Neuronal stem cell (in vitro differentiated cells): ENCODE data around the gene ASPDH.
A peak's percentile ranks its signal among the peaks of the same experiment; 100 is the strongest.

Source experiments
- DNase-seq: peaks from one replicate; pipeline ENCODE4 v3.0.0-alpha.2; 2013; ENCODE audit warnings: low spot score
- H2AFZ ChIP-seq: one replicate; pipeline ENCODE4 v1.6.1; 2013; ENCODE audit warnings: mild to moderate bottlenecking, low read length, inconsistent platforms
- H2AK5ac ChIP-seq: 2 replicates; pipeline ENCODE4 v1.6.1; 2013; ENCODE audit warnings: low read depth, mild to moderate bottlenecking, inconsistent platforms, low read length, moderate library complexity, mixed read lengths
- H2BK120ac ChIP-seq: 2 replicates; pipeline ENCODE4 v1.6.1; 2013; ENCODE audit warnings: low read depth, mild to moderate bottlenecking, inconsistent platforms, low read length, moderate library complexity, mixed read lengths
- H2BK12ac ChIP-seq: one replicate; pipeline ENCODE4 v1.6.1; 2013; ENCODE audit warnings: low read length, inconsistent platforms
- H2BK15ac ChIP-seq: 2 replicates; pipeline ENCODE4 v1.6.1; 2013; ENCODE audit warnings: mild to moderate bottlenecking, low read length, inconsistent platforms, mixed read lengths
- H2BK5ac ChIP-seq: one replicate; pipeline ENCODE4 v1.6.1; 2013; ENCODE audit warnings: inconsistent platforms, mild to moderate bottlenecking, low read length, moderate library complexity
- H3K14ac ChIP-seq: one replicate; pipeline ENCODE4 v1.6.1; 2013; ENCODE audit warnings: low read length, inconsistent platforms
- H3K18ac ChIP-seq: 2 replicates; pipeline ENCODE4 v1.6.1; 2013; ENCODE audit warnings: low read length, inconsistent platforms
- H3K23ac ChIP-seq: 2 replicates; pipeline ENCODE4 v1.6.1; 2013; ENCODE audit warnings: low read depth, mild to moderate bottlenecking, mixed read lengths, low read length, inconsistent platforms; ENCODE audit not compliant: poor library complexity
- H3K27ac ChIP-seq: replicated peaks from 3 replicates; pipeline ENCODE4 v1.5.1; 2013; ENCODE audit warnings: low read length, inconsistent platforms
- H3K27me3 ChIP-seq, 3 experiments: 2 replicates each; pipeline ENCODE4 v1.6.1; 2013; ENCODE audit warnings: low read length in 3 of 3, mild to moderate bottlenecking in 2 of 3, inconsistent platforms in 1 of 3, low read depth in 1 of 3, mixed read lengths in 1 of 3, moderate library complexity in 1 of 3; ENCODE audit not compliant: control insufficient read depth in 3 of 3, insufficient read depth in 3 of 3
- H3K36me3 ChIP-seq, 2 donors: replicated peaks in 1 of 2; 2 replicates each; pipeline ENCODE4 v1.6.1; 2013; ENCODE audit warnings: low read length in 2 of 2; ENCODE audit not compliant: control insufficient read depth in 2 of 2, insufficient read depth in 2 of 2
- H3K4ac ChIP-seq: 2 replicates; pipeline ENCODE4 v1.6.1; 2013; ENCODE audit warnings: inconsistent platforms, mild to moderate bottlenecking, low read length, moderate library complexity
- H3K4me1 ChIP-seq, 2 donors: 1 replicate in 1 of 2; 2 replicates in 1 of 2; pipeline ENCODE4 v1.6.1; 2013; ENCODE audit warnings: low read length in 2 of 2, low read depth in 1 of 2; ENCODE audit not compliant: control insufficient read depth in 2 of 2, insufficient read depth in 1 of 2
- H3K4me2 ChIP-seq: one replicate; pipeline ENCODE4 v1.6.1; 2013; ENCODE audit warnings: mild to moderate bottlenecking, low read length, inconsistent platforms; ENCODE audit not compliant: insufficient read depth, poor library complexity, severe bottlenecking
- H3K4me3 ChIP-seq, 2 donors: 2 replicates each; pipeline ENCODE4 v1.5.1; 2013; ENCODE audit warnings: low read length in 2 of 2, mild to moderate bottlenecking in 2 of 2, inconsistent platforms in 1 of 2, moderate library complexity in 1 of 2
- H3K79me1 ChIP-seq: one replicate; pipeline ENCODE4 v1.6.1; 2013; ENCODE audit warnings: low read depth, mild to moderate bottlenecking, inconsistent platforms, low read length, moderate library complexity
- H3K9ac ChIP-seq: one replicate; pipeline ENCODE4 v1.6.1; 2013; ENCODE audit warnings: mild to moderate bottlenecking, low read depth, low read length, inconsistent platforms; ENCODE audit not compliant: poor library complexity
- H3K9me3 ChIP-seq, 2 donors: replicated peaks in 1 of 2; 2 replicates each; pipeline versions ENCODE3 to v1.6.1; 2013; ENCODE audit warnings: low read length in 2 of 2, mild to moderate bottlenecking in 2 of 2, inconsistent platforms in 1 of 2, low read depth in 1 of 2, mixed read lengths in 1 of 2, moderate library complexity in 1 of 2; ENCODE audit not compliant: control insufficient read depth in 2 of 2, insufficient read depth in 1 of 2
- H4K8ac ChIP-seq: one replicate; pipeline ENCODE4 v1.6.1; 2013; ENCODE audit warnings: low read depth, mild to moderate bottlenecking, inconsistent platforms, low read length, moderate library complexity
- H4K91ac ChIP-seq: one replicate; pipeline ENCODE4 v1.6.1; 2013; ENCODE audit warnings: low read length, low read depth, mild to moderate bottlenecking, inconsistent platforms; ENCODE audit not compliant: poor library complexity
- WGBS, 2 donors: extraction: QIAGEN DNeasy Blood & Tissue Kit; methylation state at CpG; one replicate each; pipeline ENCODE4 v1.1.7; 2013; ENCODE audit warnings: missing lambda C conversion rate in 2 of 2, mixed read lengths in 1 of 2; ENCODE audit not compliant: insufficient read length in 2 of 2, insufficient replicate concordance in 1 of 2; ENCODE audit errors: extremely low coverage in 2 of 2; 5-methylcytosine and 5-hydroxymethylcytosine counted together

Gene ASPDH

GRCh38 chr19:50490411-50490811 lies 23.3 kb downstream of the ASPDH start:
- Histone ChIP-seq H3K27ac (peak overlapping the region; percentile 35), H3K9ac (peak overlapping the region; percentile 76), H3K14ac (no peak overlapping the region), H4K91ac (no peak overlapping the region), H3K27me3 (peaks cover 0 to 68% (median 6%) of the 10 kb centered on the region in 3 experiments), H4K8ac (no peak overlapping the region), H3K23ac (no peak overlapping the region), H2BK5ac (peak overlapping the region; percentile 10), H3K4ac (no peak overlapping the region), H3K36me3 (peaks cover 0 to 3% of the 10 kb centered on the region in 2 donors), H2BK15ac (no peak overlapping the region), H2BK12ac (peak overlapping the region; percentile 80), H2BK120ac (no peak overlapping the region), H2AFZ (no peak overlapping the region), H3K18ac (peak overlapping the region; percentile 4), H3K4me3 (peak overlapping the region in 1 of 2 donors; percentile 37), H3K4me2 (peak overlapping the region; percentile 55), H3K4me1 (peaks cover 20 to 21% of the 10 kb centered on the region in 2 donors), H3K79me1 (no peaks in the 10 kb centered on the region), H3K9me3 (peaks cover 14 to 24% of the 10 kb centered on the region in 2 donors), H2AK5ac (peak overlapping the region; percentile 77)
- no peak for DNase-seq
- WGBS, 2 donors: no CpG with 5 or more reads among the region's 18 CpGs

- WGBS, 2 donors: no CpG with 5 or more reads among the region's 24 CpGs
- peaks cover 0 to 59% (median 6%) of the 10 kb centered on the region in 3 experiments for H3K27me3 ChIP-seq
Measured at GRCh38 chr19:50489461-50490011, 24.2 kb downstream of the ASPDH start.

GRCh38 chr19:50488389-50489194 lies 25.1 kb downstream of the ASPDH start:
- peak overlapping the region; percentile 47 for H2BK5ac ChIP-seq
- peak overlapping the region; percentile 45 for H3K4me2 ChIP-seq
- H3K4me3 ChIP-seq: no peak overlapping the region
- no peak overlapping the region for H3K27ac ChIP-seq
- H2BK12ac ChIP-seq: no peak overlapping the region
- H3K4ac ChIP-seq: no peak overlapping the region
- no peak overlapping the region for H2BK120ac ChIP-seq
- H3K14ac ChIP-seq: no peak overlapping the region
- no CpG with 5 or more reads among the region's 13 CpGs for WGBS, 2 donors
- no peak overlapping the region for H3K18ac ChIP-seq
- peaks cover 16 to 27% of the 10 kb centered on the region in 2 donors for H3K9me3 ChIP-seq
- no peak overlapping the region for H4K91ac ChIP-seq
- peaks cover 0 to 55% (median 6%) of the 10 kb centered on the region in 3 experiments for H3K27me3 ChIP-seq
- no peak overlapping the region for H3K23ac ChIP-seq
- no peak for DNase-seq
- H2AFZ ChIP-seq: no peak overlapping the region
- H2BK15ac ChIP-seq: no peak overlapping the region
- H3K9ac ChIP-seq: no peak overlapping the region
- H3K4me1 ChIP-seq: peaks cover 20 to 21% of the 10 kb centered on the region in 2 donors
- H3K36me3 ChIP-seq: peaks cover 0 to 6% of the 10 kb centered on the region in 2 donors
- H3K79me1 ChIP-seq: no peaks in the 10 kb centered on the region
- H2AK5ac ChIP-seq: peak overlapping the region; percentile 4
- H4K8ac ChIP-seq: no peak overlapping the region

More at GRCh38 chr19:50489461-50490011, 24.2 kb downstream of the ASPDH start:
- H3K27ac ChIP-seq: no peak overlapping the region
- no peak overlapping the region for H3K14ac ChIP-seq
- no peak overlapping the region for H2BK12ac ChIP-seq
- H4K91ac ChIP-seq: no peak overlapping the region
- H3K23ac ChIP-seq: peak overlapping the region; percentile 92
- peak overlapping the region; percentile 53 for H2AFZ ChIP-seq
- H3K4me2 ChIP-seq: peak overlapping the region; percentile 45
- H2AK5ac ChIP-seq: peak overlapping the region; percentile 4
- H3K36me3 ChIP-seq: peaks cover 0 to 3% of the 10 kb centered on the region in 2 donors
- peak overlapping the region; percentile 73 for H3K9ac ChIP-seq
- H2BK5ac ChIP-seq: peak overlapping the region; percentile 47
- H2BK15ac ChIP-seq: no peak overlapping the region
- H3K9me3 ChIP-seq: peaks cover 16 to 27% of the 10 kb centered on the region in 2 donors
- no peaks in the 10 kb centered on the region for H3K79me1 ChIP-seq
- H3K4ac ChIP-seq: no peak overlapping the region
- peak overlapping the region; percentile 92 for H3K18ac ChIP-seq
- no peak overlapping the region for H4K8ac ChIP-seq
- DNase-seq: no peak
- H3K4me3 ChIP-seq: peak overlapping the region in 1 of 2 donors; percentile 40
- H3K4me1 ChIP-seq: peaks cover 20 to 21% of the 10 kb centered on the region in 2 donors
- no peak overlapping the region for H2BK120ac ChIP-seq
